NCI-H446 (cell line): ENCODE results near the gene GLRX.
"Not testable (repeated sequence)": the region's sequence is repeated elsewhere in the genome, so short reads cannot be mapped to it uniquely, and the experiment has no call there.

ENCODE experiments used
- DNase-seq, 2 experiments: peaks; one replicate each; lab custom pipeline; 2025; lab: John Stamatoyannopoulos, UW

GLRX gene

GRCh38 chr5:95826949-95827891 is 4.7 kb upstream of the GLRX start:
- no peak for DNase-seq

GRCh38 chr5:95825495-95825894 is 3.0 kb upstream of the GLRX start:
- no peak for DNase-seq

DNA sequence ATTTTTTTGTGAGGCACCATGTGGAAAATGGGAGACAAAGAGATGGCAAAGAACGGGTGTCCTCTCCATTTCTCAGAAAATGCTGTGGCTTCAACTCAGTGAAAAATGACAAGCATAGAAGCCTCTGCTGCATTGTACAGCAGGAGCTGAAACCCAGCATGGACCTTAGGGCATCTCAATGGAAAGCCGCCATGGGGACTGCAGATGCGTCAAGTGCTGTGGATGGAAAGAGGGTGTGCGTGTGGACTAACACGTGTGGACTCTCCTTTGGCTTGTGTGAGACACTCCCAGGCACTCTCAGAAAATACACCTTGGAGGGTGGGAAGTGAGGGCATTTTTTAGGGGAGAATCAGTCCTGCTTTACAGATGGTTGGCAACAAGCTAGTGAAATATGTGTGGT is 2.2 kb upstream of the GLRX start:
- DNase-seq: no peak

- no peak for DNase-seq
These were observed 1.4 kb upstream of the GLRX start for GRCh38 chr5:95823738-95824609.

- DNase-seq: no peak
These were observed 752 bp upstream of the GLRX start for GRCh38 chr5:95823218-95823737.

DNA sequence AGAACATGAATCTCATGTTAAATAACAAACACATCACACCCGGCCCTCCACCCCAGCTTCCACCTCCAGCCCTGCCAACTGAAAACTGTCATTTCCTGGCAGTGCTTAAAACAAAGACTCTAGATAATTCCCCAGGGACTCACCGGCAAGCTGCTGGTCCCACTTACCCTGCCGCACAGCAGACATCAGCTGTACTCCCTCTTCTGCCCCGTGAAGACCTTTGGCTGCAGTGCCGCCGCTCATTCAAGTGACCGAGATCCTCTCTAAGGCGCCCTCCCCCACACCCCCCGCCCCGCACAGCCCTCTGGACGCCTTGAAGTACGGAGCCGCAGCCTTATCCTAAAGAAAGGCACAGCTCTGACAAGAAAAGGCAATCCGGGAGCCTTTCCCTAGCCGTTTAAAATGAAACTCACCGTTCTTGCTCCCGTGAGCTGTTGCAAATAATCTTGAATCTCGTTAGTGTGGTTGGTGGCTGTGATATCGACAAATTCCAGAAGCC is 434 bp downstream of the GLRX start:
- DNase-seq: peak in 1 of 2 experiments; percentile 50

- DNase-seq: no peak
These were observed 1.2 kb downstream of the GLRX start for GRCh38 chr5:95821110-95822021.

DNA sequence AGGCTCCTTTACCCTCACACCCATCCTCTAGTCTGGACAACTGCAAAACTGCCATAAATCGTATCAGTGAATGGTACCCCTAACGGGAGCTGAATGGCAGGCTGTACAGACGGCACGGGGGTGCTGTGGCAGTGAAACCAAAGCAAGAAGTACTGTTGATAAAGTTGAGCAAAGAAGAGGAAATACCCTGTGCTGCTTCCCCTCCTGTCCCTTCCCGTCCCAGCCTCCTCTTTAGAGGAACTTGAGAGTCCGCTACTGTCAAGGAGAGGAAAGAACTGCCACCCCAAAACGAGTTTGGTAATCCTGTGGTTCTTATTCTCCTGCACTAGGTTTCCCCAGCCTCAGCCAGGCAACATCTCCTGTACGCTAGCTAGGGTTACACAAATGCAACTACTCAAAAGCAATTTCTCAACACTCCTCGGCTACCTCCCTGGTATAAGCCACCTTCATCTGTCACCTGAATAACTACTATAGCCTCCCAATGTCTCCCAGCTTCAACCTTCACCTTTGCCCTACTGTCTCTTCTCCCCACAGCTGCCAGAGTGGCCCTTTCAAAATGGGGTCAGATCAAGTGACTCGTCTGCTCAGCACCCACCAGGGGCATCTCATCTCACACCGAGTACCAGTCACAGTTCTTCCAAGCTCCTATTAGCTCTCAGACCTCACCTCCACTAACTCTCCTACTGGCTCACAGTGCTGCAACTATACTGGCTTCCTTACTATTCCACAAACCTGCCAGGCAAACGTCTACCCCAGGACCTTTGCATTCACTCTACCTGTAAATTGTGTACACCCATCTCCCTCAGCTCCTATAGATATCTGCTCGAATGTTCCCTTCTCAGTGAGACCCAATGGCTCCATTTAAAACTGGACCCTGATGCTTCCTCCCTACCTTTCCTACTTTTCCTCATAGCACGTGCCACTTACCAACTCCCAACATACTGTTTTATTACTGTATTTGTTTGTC is 4.1 kb downstream of the GLRX start:
- no peak for DNase-seq

GRCh38 chr5:95817430-95817829 is 5.1 kb downstream of the GLRX start:
- no peak for DNase-seq

DNA sequence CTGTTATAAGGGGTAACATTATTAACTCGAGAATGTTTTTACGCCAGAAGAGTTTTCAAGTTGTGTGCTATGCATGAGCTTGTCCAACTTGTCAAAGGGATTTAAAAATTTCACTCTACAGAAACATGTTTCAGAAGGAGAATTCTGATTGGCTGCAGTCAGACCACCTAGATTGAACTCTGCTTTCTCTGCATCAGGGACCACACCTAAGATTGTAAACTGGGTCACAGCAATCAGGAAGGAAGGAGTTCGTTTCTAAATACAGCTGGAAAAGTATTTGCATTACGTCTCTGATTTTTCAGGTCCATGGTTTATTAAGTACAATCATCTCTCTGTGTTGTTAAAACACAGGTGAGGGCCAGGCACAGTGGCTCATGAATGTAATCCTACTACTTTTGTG is 5.8 kb downstream of the GLRX start:
- no peak for DNase-seq

GRCh38 chr5:95816341-95816740 is 6.2 kb downstream of the GLRX start:
- DNase-seq: no peak

DNA sequence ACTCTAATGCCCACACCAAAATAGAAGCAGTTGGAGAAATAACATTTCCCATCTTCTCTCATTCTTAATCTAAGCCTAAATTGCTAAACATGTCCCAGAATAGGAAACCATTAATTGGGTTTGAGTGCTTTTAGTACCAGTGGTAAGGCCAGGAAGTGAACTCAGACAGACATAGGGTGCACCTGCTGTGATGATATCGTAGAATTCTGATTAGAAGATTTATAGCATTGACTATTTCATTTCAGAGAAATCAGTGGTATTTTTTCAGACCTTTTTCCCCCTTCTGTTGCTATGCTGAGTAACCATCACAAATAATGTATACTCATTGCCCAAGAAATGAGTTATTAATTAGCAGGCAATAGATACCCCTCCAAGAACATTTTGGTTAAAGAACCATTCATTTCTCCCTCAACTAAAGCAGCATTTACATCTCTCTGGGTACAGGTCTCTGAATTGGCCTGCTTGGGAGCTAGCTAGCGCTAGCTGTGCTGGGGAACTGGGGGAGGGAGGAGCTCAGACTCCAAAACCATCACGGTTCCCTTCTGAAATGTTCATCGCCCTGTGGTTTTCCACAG is 7.3 kb downstream of the GLRX start:
- DNase-seq: no peak

DNA sequence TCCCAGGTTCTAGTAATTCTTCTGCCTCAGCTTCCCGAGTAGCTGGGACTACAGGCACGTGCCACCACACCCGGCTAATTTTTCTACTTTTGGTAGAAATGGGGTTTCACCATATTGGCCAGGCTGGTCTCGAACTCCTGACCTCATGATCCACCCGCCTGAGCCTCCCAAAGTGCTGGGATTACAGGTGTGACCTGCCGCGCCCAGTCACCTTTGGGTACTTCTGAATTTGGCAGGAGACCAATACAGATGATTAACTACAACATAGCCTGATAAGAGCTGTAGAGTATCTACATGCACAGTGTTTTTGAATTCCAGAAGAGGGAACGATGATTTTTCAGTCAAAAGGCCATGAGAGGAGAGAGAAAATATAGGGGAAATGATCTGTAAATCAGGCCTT is 9.5 kb downstream of the GLRX start:
- DNase-seq: not testable (repeated sequence)

DNA sequence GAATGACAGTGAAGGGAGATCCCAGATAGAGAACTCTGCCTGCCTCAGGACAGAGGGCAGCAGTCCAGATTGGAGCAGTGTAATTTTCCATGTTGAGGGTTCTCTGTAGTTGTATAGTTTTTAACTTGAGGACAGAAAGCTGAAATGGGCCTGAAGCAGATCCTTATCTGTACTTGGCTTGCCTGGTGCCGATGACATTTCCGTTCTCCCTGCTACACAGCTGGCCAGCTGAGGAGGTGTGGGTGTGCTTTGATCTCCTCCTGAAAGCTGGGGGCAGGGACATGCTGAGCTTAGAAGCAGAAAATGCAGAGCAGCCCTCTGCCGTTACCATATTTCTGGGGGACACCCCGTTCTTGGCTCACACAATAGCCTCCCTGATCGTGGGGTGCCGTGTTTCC is 10.5 kb downstream of the GLRX start:
- DNase-seq: no peak

DNA sequence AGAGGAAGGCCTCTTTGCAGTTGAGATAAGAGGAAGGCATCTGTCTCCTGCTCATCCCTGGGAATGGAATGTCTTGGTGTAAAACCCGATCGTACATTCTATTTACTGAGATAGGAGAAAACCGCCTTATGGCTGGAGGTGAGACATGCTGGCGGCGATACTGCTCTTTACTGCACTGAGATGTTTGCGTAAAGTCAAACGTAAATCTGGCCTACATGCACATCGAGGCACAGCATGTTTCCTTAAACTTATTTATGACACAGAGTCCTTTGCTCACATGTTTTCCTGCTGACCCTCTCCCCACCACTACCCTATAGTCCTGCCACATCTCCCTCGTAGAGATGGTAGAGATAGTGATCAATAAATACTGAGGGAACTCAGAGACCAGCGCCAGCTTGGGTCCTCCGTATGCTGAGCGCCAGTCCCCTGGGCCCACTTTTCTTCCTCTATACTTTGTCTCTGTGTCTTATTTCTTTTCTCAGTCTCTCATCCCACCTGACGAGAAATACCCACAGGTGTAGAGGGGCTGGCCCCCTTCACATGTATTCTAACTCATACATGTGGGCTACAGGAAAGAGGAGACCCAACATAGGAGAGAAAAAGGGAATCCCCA is 11.0 kb downstream of the GLRX start:
- DNase-seq: not testable (repeated sequence)

DNA sequence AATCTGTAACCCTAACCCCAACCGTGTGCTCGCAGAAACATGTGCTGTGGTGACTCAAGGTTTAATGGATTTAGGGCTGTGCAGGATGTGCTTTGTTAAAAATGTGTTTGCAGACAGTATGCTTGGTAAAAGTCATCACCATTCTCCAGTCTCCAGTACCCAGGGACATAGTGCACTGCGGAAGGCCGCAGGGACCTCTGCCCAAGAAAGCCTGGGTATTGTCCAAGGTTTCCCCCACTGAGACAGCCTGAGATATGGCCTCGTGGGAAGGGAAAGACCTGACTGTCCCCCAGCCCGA is 11.5 kb downstream of the GLRX start:
- not testable (repeated sequence) for DNase-seq

DNA sequence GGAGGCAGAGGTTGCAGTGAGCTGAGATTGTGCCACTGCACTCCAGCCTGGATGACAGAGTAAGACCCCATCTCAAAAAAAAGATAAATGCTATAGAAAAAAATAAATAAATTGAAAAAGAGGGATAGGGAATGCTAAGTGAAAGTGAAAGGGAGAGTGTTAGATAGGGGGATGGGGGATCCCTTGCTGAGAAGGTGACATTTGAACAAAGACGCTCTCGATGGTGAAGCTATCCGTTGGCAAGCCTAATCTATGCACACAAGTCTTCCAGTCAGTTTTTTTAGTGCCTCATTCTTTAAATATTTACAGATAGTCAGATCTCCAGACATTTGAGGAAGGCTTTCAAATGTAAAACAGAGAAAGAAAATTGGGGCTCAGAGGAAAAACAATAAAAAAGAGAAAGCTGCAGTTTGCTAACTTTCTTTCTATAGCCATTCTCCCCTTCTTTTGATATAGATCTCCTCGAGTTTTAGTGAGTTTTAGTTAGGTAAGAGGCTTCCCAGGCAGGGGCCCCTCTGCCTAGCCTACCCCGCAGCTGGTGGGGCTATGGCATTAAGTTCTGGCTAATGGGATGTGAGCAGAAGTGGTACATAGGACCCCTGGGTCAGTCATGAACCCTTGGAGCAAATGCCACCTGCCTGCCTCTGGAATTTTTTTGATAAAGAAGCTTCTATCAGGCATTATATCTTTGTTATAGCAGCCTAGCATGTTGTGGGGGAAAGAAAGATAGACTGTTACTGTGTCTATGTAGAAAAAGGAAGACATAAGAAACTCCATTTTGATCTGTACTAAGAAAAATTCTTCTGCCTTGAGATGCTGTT is 12.0 kb downstream of the GLRX start:
- no peak for DNase-seq

DNA sequence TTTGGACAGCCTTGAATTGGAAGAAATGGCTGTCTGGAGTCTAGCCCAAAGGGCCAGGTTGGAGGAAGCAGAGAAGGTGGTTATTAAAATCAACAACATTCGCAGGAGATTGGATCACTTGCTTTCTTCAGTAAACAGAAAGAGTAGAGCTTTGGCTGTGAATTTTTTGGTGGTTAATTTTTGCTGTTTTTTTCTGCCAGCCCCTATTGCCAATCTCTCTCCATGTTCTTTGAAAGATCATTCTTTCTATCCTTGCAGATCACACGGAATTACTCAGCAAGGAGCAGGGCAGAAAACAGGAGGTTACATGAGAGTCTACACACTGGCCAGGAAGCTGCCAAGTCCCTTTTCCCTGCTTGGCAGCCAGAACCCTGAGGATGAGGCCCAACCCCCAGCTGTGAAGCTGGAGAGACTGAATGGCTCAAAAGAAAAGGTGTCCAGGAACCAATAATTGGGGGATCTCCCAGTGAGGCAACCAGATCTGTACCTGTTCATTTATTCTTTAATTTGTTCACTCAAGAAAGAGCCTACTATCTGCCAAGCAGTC is 13.0 kb downstream of the GLRX start:
- peak in 1 of 2 experiments; percentile 60 for DNase-seq
